Mesendoderm (in vitro differentiated cells): ENCODE results near the gene BBS4.
"Not testable (repeated sequence)": the region's sequence is repeated elsewhere in the genome, so short reads cannot be mapped to it uniquely, and the experiment has no call there.

Experiments used
- DNase-seq: peaks from one replicate; pipeline ENCODE4 v3.0.0; 2013
- H2AK5ac ChIP-seq: 2 replicates; pipeline ENCODE4 v1.6.1; 2013; ENCODE audit warnings: low read length, inconsistent platforms
- H2BK120ac ChIP-seq: 2 replicates; pipeline ENCODE4 v1.6.1; 2013; ENCODE audit warnings: low read depth, mild to moderate bottlenecking, low read length, moderate library complexity, mixed read lengths
- H2BK15ac ChIP-seq: replicated peaks from 2 replicates; pipeline ENCODE4 v1.6.1; 2013; ENCODE audit warnings: low read depth, mild to moderate bottlenecking, moderate library complexity
- H2BK5ac ChIP-seq: 2 replicates; pipeline ENCODE4 v1.6.1; 2013; ENCODE audit warnings: low read length, inconsistent platforms
- H3K18ac ChIP-seq: 2 replicates; pipeline ENCODE4 v1.6.1; 2013; ENCODE audit warnings: mild to moderate bottlenecking, low read length, mixed read lengths
- H3K23ac ChIP-seq: one replicate; pipeline ENCODE4 v1.6.1; 2013; ENCODE audit warnings: low read length
- H3K27ac ChIP-seq: 2 replicates; pipeline ENCODE4 v1.5.1; 2013; ENCODE audit warnings: low read depth, mild to moderate bottlenecking, inconsistent platforms, low read length, moderate library complexity
- H3K27me3 ChIP-seq: 2 replicates; pipeline ENCODE4 v1.6.1; 2013; ENCODE audit warnings: low read length, control low read depth, mild to moderate bottlenecking, inconsistent platforms; ENCODE audit not compliant: insufficient read depth, poor library complexity
- H3K36me3 ChIP-seq: 2 replicates; pipeline ENCODE4 v1.6.1; 2013; ENCODE audit warnings: low read length, inconsistent platforms; ENCODE audit not compliant: control insufficient read depth, insufficient read depth
- H3K4ac ChIP-seq: one replicate; pipeline ENCODE4 v1.6.1; 2013; ENCODE audit warnings: low read depth, mild to moderate bottlenecking, low read length, moderate library complexity
- H3K4me1 ChIP-seq: 2 replicates; pipeline ENCODE4 v1.6.1; 2013; ENCODE audit warnings: low read depth, low read length, inconsistent platforms; ENCODE audit not compliant: control insufficient read depth
- H3K4me2 ChIP-seq: 2 replicates; pipeline ENCODE4 v1.6.1; 2013; ENCODE audit warnings: low read length
- H3K4me3 ChIP-seq: 2 replicates; pipeline ENCODE4 v1.5.1; 2013; ENCODE audit warnings: mild to moderate bottlenecking, low read length
- H3K56ac ChIP-seq: one replicate; pipeline ENCODE4 v1.6.1; 2013; ENCODE audit warnings: low read length
- H3K79me1 ChIP-seq: 2 replicates; pipeline ENCODE4 v1.6.1; 2013; ENCODE audit warnings: low read length, inconsistent platforms
- H3K79me2 ChIP-seq: 2 replicates; pipeline ENCODE4 v1.6.1; 2013; ENCODE audit warnings: mild to moderate bottlenecking, low read length; ENCODE audit not compliant: control insufficient read depth, insufficient read depth
- H3K9ac ChIP-seq: 2 replicates; pipeline ENCODE4 v1.6.1; 2013; ENCODE audit warnings: low read length, inconsistent platforms
- H4K5ac ChIP-seq: one replicate; pipeline ENCODE4 v1.6.1; 2013; ENCODE audit warnings: low read length
- H4K8ac ChIP-seq: one replicate; pipeline ENCODE4 v1.6.1; 2013; ENCODE audit warnings: low read depth, mild to moderate bottlenecking, control low read depth, low read length, moderate library complexity
- WGBS: extraction: QIAGEN DNeasy Blood & Tissue Kit; methylation state at CpG from one replicate; pipeline ENCODE4 v1.1.7; 2013; ENCODE audit warnings: low lambda C conversion rate, missing lambda C conversion rate; ENCODE audit not compliant: insufficient coverage; ENCODE audit errors: extremely low coverage; 5-methylcytosine and 5-hydroxymethylcytosine counted together

The BBS4 gene

DNA sequence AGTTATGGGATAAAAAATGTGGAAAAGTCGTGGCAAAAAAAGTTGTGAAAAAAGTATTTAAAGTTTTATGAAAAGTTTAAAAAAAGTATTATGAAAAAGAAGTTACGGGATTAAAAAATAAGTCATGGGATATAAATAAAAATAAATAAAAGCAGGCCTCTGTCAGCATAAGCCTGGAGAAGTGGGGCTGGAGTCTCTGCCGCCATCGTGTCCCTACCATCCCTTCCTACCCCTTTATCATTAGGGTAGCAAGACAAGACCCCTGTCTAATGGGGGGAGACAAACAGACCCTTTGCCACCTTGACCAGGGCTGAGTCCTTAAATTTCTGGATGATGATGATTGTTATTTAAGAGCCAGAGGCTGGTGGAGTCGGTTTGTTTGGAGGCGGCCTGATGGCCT is 16.2 kb upstream of the BBS4 start:
- not testable (repeated sequence) for H2AK5ac ChIP-seq, H3K4me1 ChIP-seq, H3K23ac ChIP-seq, H2BK5ac ChIP-seq, DNase-seq, H2BK15ac ChIP-seq, H3K56ac ChIP-seq, H3K36me3 ChIP-seq, H3K4me3 ChIP-seq, H3K79me1 ChIP-seq, H4K5ac ChIP-seq, H3K27ac ChIP-seq, H3K27me3 ChIP-seq, H4K8ac ChIP-seq, H3K4me2 ChIP-seq, H3K79me2 ChIP-seq, H3K18ac ChIP-seq, H3K9ac ChIP-seq, H3K4ac ChIP-seq, H2BK120ac ChIP-seq
- no CpG with 5 or more reads among the region's 6 CpGs for WGBS

DNA sequence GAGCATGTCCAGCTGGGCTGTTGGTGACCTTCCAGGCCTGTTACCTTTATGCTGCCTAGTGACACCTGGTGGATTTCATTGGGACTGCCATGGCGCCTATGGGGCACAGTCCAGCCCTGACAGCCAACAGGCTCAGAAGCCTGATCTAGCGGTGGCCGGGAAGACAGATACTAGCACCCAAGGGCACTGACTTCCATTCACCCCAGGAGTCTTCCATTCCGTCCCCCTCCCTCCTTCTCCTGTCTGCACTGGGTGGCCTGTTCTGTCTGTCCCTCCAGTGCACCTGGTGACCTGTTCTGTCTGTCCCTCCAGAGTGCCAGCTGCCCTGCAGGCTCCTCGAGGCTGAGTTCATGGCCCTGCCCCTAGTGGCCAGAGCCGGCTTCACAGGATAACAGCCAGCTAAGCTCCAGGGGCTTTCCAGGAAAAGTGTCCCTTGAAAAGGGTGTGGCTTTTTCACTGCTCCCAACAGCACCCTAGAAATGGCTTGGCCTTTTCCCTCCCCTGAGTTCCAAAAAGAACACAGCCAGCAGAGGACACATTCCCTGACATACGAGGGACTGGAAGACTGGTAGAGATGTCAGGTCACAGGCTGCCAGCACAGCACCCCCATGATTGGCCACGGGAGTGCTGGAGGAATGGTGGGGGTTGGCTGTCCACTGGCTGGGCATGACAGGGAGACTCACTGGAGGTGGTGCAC is 15.2 kb upstream of the BBS4 start:
- peak; percentile 92 for DNase-seq
- not testable (repeated sequence) for H3K4ac ChIP-seq, H4K8ac ChIP-seq, H3K36me3 ChIP-seq, H2BK5ac ChIP-seq, H3K27me3 ChIP-seq, H3K27ac ChIP-seq, H3K79me1 ChIP-seq, H3K23ac ChIP-seq, H3K79me2 ChIP-seq, H2AK5ac ChIP-seq, H3K18ac ChIP-seq, H3K4me1 ChIP-seq, H2BK15ac ChIP-seq, H2BK120ac ChIP-seq, H4K5ac ChIP-seq, H3K4me3 ChIP-seq
- WGBS = no CpG with 5 or more reads among the region's 8 CpGs
- H3K56ac ChIP-seq = peak overlapping the region; percentile 74
- peak overlapping the region; percentile 70 for H3K4me2 ChIP-seq
- H3K9ac ChIP-seq = peak overlapping the region; percentile 26

DNA sequence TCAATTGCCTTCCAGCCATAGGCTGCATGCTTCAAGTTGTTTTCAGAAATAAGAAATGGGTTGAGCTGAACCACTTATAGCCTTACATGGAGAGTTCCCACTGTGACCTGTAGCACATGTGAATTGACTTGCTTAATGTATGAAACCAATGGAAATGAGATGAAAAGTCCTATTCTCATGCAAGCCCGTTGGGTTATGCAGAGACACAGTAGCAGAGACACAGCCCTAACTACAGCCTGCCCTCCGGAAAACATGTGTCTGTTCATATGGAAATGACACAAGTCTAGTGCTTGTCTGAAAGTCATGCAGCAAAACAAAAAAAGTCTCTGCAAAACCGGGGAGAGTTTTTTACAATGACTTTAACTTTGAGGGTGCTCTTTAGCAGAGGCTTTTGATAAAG is 14.5 kb upstream of the BBS4 start:
- Histone ChIP-seq H2BK120ac (no peak overlapping the region), H3K4ac (no peak overlapping the region), H3K27ac (no peak overlapping the region), H3K23ac (no peak overlapping the region), H3K56ac (no peak overlapping the region), H3K79me1 (no peaks in the 10 kb centered on the region), H3K27me3 (no peaks in the 10 kb centered on the region), H2BK15ac (no peak overlapping the region), H3K9ac (no peak overlapping the region), H3K4me3 (no peak overlapping the region), H4K8ac (no peak overlapping the region), H3K4me2 (no peak overlapping the region), H3K36me3 (no peaks in the 10 kb centered on the region), H2BK5ac (no peak overlapping the region), H2AK5ac (no peak overlapping the region), H3K79me2 (no peaks in the 10 kb centered on the region), H3K18ac (no peak overlapping the region), H4K5ac (no peak overlapping the region), H3K4me1 (peaks cover 3% of the 10 kb centered on the region)
- DNase-seq = no peak
- WGBS = no CpG with 5 or more reads among the region's 3 CpGs

DNA sequence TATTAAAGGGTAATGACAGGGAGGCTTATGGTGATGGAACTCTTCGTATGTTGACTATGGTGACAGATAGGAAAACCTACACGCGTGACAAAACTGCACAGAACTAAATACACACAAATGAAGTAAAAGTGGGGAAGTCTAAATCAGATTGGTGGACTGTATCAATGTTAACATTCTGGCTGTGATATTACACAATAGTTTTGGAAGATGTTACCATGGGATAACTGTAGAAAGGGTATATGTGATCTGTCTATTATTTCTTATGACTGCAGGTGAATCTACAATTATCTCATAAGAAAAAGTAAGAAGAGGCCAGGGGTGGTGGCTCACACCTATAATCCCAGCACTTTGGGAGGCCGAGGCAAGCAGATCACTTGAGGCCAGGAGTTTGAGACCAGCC is 9.2 kb upstream of the BBS4 start:
- H4K8ac ChIP-seq = no peak overlapping the region
- H2BK5ac ChIP-seq = no peak overlapping the region
- H2BK120ac ChIP-seq = no peak overlapping the region
- no peak overlapping the region for H3K27ac ChIP-seq
- H3K79me1 ChIP-seq = no peaks in the 10 kb centered on the region
- H3K36me3 ChIP-seq = no peaks in the 10 kb centered on the region
- no peaks in the 10 kb centered on the region for H3K79me2 ChIP-seq
- no peak overlapping the region for H3K56ac ChIP-seq
- no peak overlapping the region for H3K9ac ChIP-seq
- H3K23ac ChIP-seq = no peak overlapping the region
- no peak overlapping the region for H3K4me3 ChIP-seq
- H4K5ac ChIP-seq = no peak overlapping the region
- no peak overlapping the region for H2BK15ac ChIP-seq
- H3K18ac ChIP-seq = no peak overlapping the region
- no peak overlapping the region for H3K4ac ChIP-seq
- no peaks in the 10 kb centered on the region for H3K27me3 ChIP-seq
- WGBS = no CpG with 5 or more reads among the region's 4 CpGs
- no peak for DNase-seq
- no peak overlapping the region for H2AK5ac ChIP-seq
- no peak overlapping the region for H3K4me2 ChIP-seq
- H3K4me1 ChIP-seq = no peaks in the 10 kb centered on the region

DNA sequence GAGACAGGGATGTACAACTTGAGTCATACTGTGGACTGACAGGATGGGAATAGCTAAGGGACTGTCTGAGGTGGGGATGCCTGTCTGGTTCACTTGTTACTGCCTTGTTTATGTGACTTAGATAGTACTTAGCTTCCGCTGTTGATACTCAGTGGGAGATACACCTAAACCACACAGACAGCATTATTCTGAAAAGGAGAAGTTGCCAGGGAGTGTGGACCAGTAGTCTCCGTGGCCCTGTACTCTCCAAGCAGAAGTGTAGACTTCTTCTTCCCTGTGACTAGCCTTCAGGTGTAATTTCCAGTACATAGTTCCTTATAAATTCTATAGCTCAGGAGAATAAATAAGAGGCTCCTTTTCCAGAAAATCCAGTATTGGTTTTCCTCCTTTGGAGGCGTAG is 5.1 kb upstream of the BBS4 start:
- Histone ChIP-seq H3K56ac (no peak overlapping the region), H3K4me3 (no peak overlapping the region), H3K9ac (no peak overlapping the region), H3K79me1 (no peaks in the 10 kb centered on the region), H3K23ac (no peak overlapping the region), H2BK5ac (no peak overlapping the region), H3K36me3 (no peaks in the 10 kb centered on the region), H4K5ac (no peak overlapping the region), H3K18ac (no peak overlapping the region), H3K4me2 (no peak overlapping the region), H2AK5ac (no peak overlapping the region), H3K4ac (no peak overlapping the region), H3K79me2 (no peaks in the 10 kb centered on the region), H4K8ac (no peak overlapping the region), H3K27ac (no peak overlapping the region), H3K4me1 (peaks cover 4% of the 10 kb centered on the region), H3K27me3 (no peaks in the 10 kb centered on the region), H2BK15ac (no peak overlapping the region), H2BK120ac (no peak overlapping the region)
- no peak for DNase-seq
- WGBS = no CpG with 5 or more reads among the region's 3 CpGs

DNA sequence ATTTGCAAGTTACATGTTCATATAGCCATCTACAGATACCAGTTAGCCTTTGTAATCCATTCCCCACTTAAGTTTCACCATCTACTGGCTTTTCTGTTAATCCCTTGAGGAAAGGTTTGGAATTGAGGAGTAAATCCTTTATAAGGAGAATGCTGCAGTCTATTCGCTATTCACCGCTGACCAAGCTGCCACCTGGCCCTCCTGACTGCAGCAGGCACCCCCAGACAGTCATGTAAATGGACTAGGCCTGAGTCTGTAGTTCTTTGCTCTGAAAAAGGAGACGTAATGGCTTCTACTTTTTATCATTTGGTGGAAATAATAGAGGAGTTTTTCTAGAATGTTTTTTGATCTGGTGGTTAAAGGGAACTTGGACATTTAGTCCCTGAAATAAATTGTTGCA is 3.2 kb upstream of the BBS4 start:
- Histone ChIP-seq H4K5ac (no peak overlapping the region), H3K4me1 (peaks cover 4% of the 10 kb centered on the region), H3K27ac (no peak overlapping the region), H4K8ac (no peak overlapping the region), H3K27me3 (no peaks in the 10 kb centered on the region), H3K18ac (no peak overlapping the region), H3K23ac (no peak overlapping the region), H3K4me2 (no peak overlapping the region), H2AK5ac (no peak overlapping the region), H3K4ac (no peak overlapping the region), H3K79me1 (no peaks in the 10 kb centered on the region), H2BK15ac (no peak overlapping the region), H3K9ac (no peak overlapping the region), H3K36me3 (no peaks in the 10 kb centered on the region), H3K56ac (no peak overlapping the region), H3K79me2 (no peaks in the 10 kb centered on the region), H2BK120ac (no peak overlapping the region), H2BK5ac (no peak overlapping the region), H3K4me3 (no peak overlapping the region)
- no CpG with 5 or more reads among the region's 3 CpGs for WGBS
- DNase-seq = no peak
